HG03575 (cell line): ENCODE results near the gene TSPO.

Source experiments
- ATAC-seq: cut with Tn5 transposase; IDR thresholded peaks from one replicate; pipeline ENCODE4 v1.9.1; 2021; ENCODE audit not compliant: unreplicated experiment, insufficient number of reproducible peaks, low FRiP score; ENCODE audit errors: extremely low read depth

Gene TSPO

GRCh38 chr22:43155789-43156188 lies 4.4 kb downstream of the TSPO start:
- ATAC-seq: no peak

- no peak for ATAC-seq
Measured at GRCh38 chr22:43156413-43156812, 5.1 kb downstream of the TSPO start.

- no peak for ATAC-seq
Measured at GRCh38 chr22:43157874-43158546, 6.7 kb downstream of the TSPO start.

GRCh38 chr22:43158778-43159483 lies 7.6 kb downstream of the TSPO start:
- ATAC-seq: no peak

- no peak for ATAC-seq
Measured at GRCh38 chr22:43159484-43160178, 8.3 kb downstream of the TSPO start.

GRCh38 chr22:43160497-43161126 lies 9.3 kb downstream of the TSPO start:
- ATAC-seq: no peak

GRCh38 chr22:43162412-43163150 lies 11.2 kb downstream of the TSPO start:
- no peak for ATAC-seq

- no peak for ATAC-seq
Measured at GRCh38 chr22:43163241-43163795, 12.0 kb downstream of the TSPO start.

GRCh38 chr22:43164636-43165035 lies 13.3 kb downstream of the TSPO start:
- no peak for ATAC-seq

- ATAC-seq: no peak
Measured at GRCh38 chr22:43166132-43166930, 15.0 kb downstream of the TSPO start.

GRCh38 chr22:43167001-43167589 lies 15.7 kb downstream of the TSPO start:
- ATAC-seq: no peak

GRCh38 chr22:43168471-43169309 lies 17.3 kb downstream of the TSPO start:
- ATAC-seq: no peak

GRCh38 chr22:43169310-43170130 lies 18.2 kb downstream of the TSPO start:
- ATAC-seq: no peak

GRCh38 chr22:43170131-43170480 lies 18.7 kb downstream of the TSPO start:
- ATAC-seq: no peak

- no peak for ATAC-seq
Measured at GRCh38 chr22:43171019-43171491, 19.7 kb downstream of the TSPO start.

GRCh38 chr22:43171607-43172006 lies 20.2 kb downstream of the TSPO start:
- ATAC-seq: no peak
